ENCODE data around the gene DNAJB12. TPM values are rescaled to one million over a fixed set of nuclear protein-coding genes. Genes with fewer than 3 reads are reported as not detected.

DNAJB12 gene
- polyA plus RNA-seq, 1 donor (not counting 4 experiments of a cell fraction or from before 2014, with no cell fraction given): 12.0 TPM

GRCh38 chr10:72392571-72392970 lies 37.9 kb upstream of the DNAJB12 start:
- dilution Hi-C loops (cut with MboI; ENCODE audit: extremely low pct_ligation_motif_present, low sequenced_read_pairs): no loop called here
- H3K4me2 ChIP-seq (ENCODE audit: control insufficient read depth, extremely low read depth, insufficient read depth, low read depth, low read length): no peak overlapping the region
- TF ChIP-seq CTCF (optimal IDR thresholded peaks at IDR 0.05 in 1 of 3, IDR thresholded peaks at IDR 0.05 in 1 of 3, conservative IDR thresholded peaks at IDR 0.05 in 1 of 3; ENCODE audit: extremely low read depth in 1 of 3, insufficient read depth in 2 of 3, low read length in 3 of 3) (no peak), EZH2 (IDR thresholded peaks at IDR 0.05; ENCODE audit: low read length) (no peak)
- no peak overlapping the region for H3K27ac ChIP-seq (ENCODE audit: control insufficient read depth, insufficient read depth, low read length)
- H3K4me3 ChIP-seq (ENCODE audit: control insufficient read depth in 2 of 3, extremely low read depth in 1 of 3, insufficient read depth in 2 of 3, low read depth in 1 of 3, low read length in 3 of 3): no peak overlapping the region
- no peak overlapping the region for H3K9ac ChIP-seq (ENCODE audit: control insufficient read depth, extremely low read depth, insufficient read depth, low read length)
- no peak overlapping the region for H2AFZ ChIP-seq (ENCODE audit: control insufficient read depth, low read length)
- H4K20me1 ChIP-seq (ENCODE audit: control insufficient read depth, extremely low read depth, insufficient read depth, low read length): peaks cover 2% of the 10 kb centered on the region
- H3K9me1 ChIP-seq (ENCODE audit: control insufficient read depth, extremely low read depth, insufficient read depth, low read length): no peaks in the 10 kb centered on the region
- H3K79me2 ChIP-seq (ENCODE audit: control insufficient read depth, insufficient read depth, low read length): no peaks in the 10 kb centered on the region
- DNase-seq (ENCODE audit: low read depth, low spot score): no peak
- H3K36me3 ChIP-seq (ENCODE audit: control insufficient read depth in 2 of 2, extremely low read depth in 1 of 2, insufficient read depth in 2 of 2, low read length in 2 of 2): no peaks in the 10 kb centered on the region
- FAIRE-seq: no peak
- H3K9me3 ChIP-seq (ENCODE audit: control insufficient read depth, low read depth, low read length): no peaks in the 10 kb centered on the region
- H3K4me1 ChIP-seq (ENCODE audit: control insufficient read depth, extremely low read depth, insufficient read depth, low read length): no peaks in the 10 kb centered on the region
- H3K27me3 ChIP-seq (ENCODE audit: control insufficient read depth, extremely low read depth, insufficient read depth, low read length): no peaks in the 10 kb centered on the region

GRCh38 chr10:72390764-72391163 lies 36.0 kb upstream of the DNAJB12 start:
- Histone ChIP-seq H3K36me3 (ENCODE audit: control insufficient read depth in 2 of 2, extremely low read depth in 1 of 2, insufficient read depth in 2 of 2, low read length in 2 of 2) (no peaks in the 10 kb centered on the region), H2AFZ (ENCODE audit: control insufficient read depth, low read length) (no peak overlapping the region), H3K4me2 (ENCODE audit: control insufficient read depth, extremely low read depth, insufficient read depth, low read depth, low read length) (no peak overlapping the region), H3K9me1 (ENCODE audit: control insufficient read depth, extremely low read depth, insufficient read depth, low read length) (no peaks in the 10 kb centered on the region), H3K9me3 (ENCODE audit: control insufficient read depth, low read depth, low read length) (no peaks in the 10 kb centered on the region), H4K20me1 (ENCODE audit: control insufficient read depth, extremely low read depth, insufficient read depth, low read length) (peaks cover 2% of the 10 kb centered on the region), H3K27ac (ENCODE audit: control insufficient read depth, insufficient read depth, low read length) (no peak overlapping the region), H3K4me3 (ENCODE audit: control insufficient read depth in 2 of 3, extremely low read depth in 1 of 3, insufficient read depth in 2 of 3, low read depth in 1 of 3, low read length in 3 of 3) (no peak overlapping the region), H3K4me1 (ENCODE audit: control insufficient read depth, extremely low read depth, insufficient read depth, low read length) (no peaks in the 10 kb centered on the region), H3K9ac (ENCODE audit: control insufficient read depth, extremely low read depth, insufficient read depth, low read length) (no peak overlapping the region), H3K79me2 (ENCODE audit: control insufficient read depth, insufficient read depth, low read length) (no peaks in the 10 kb centered on the region), H3K27me3 (ENCODE audit: control insufficient read depth, extremely low read depth, insufficient read depth, low read length) (no peaks in the 10 kb centered on the region)
- no peak for TF ChIP-seq CTCF (optimal IDR thresholded peaks at IDR 0.05 in 1 of 3, IDR thresholded peaks at IDR 0.05 in 1 of 3, conservative IDR thresholded peaks at IDR 0.05 in 1 of 3; ENCODE audit: extremely low read depth in 1 of 3, insufficient read depth in 2 of 3, low read length in 3 of 3)
- no peak for TF ChIP-seq EZH2 (IDR thresholded peaks at IDR 0.05; ENCODE audit: low read length)
- FAIRE-seq (no peak), DNase-seq (ENCODE audit: low read depth, low spot score) (no peak)
- dilution Hi-C loops (cut with MboI; ENCODE audit: extremely low pct_ligation_motif_present, low sequenced_read_pairs): no loop called here

Data from keratinocyte (primary cell).